ENCODE results near the gene CCDC194. TPM values are rescaled to one million over a fixed set of nuclear protein-coding genes. Genes with fewer than 3 reads are reported as not detected.

The CCDC194 gene
- total and polyA plus RNA-seq, 2 of the 13 experiments (the other 11 are each of a cell fraction or from before 2014, with no cell fraction given), result 0.13 to 0.21 TPM

- TF ChIP-seq ZNF407 (CRISPR knock-in tag; IDR thresholded peaks at IDR 0.05; ENCODE audit: not compliant biosample characterization) (no peak), CENPX (CRISPR knock-in tag; IDR thresholded peaks at IDR 0.05) (no peak), ATF7 (IDR thresholded peaks at IDR 0.05) (no peak), ATF7 (CRISPR knock-in tag; IDR thresholded peaks at IDR 0.05) (no peak), SIN3B (IDR thresholded peaks at IDR 0.05; ENCODE audit: low read length) (no peak), ZNF333 (CRISPR knock-in tag; IDR thresholded peaks at IDR 0.05; ENCODE audit: borderline replicate concordance) (no peak), ZNF34 (CRISPR knock-in tag; IDR thresholded peaks at IDR 0.05; ENCODE audit: borderline replicate concordance) (no peak), NFE2L1 (CRISPR knock-in tag; IDR thresholded peaks at IDR 0.05; ENCODE audit: borderline replicate concordance) (no peak), CBFB (CRISPR knock-in tag; IDR thresholded peaks at IDR 0.05) (no peak; the same call in none of the 2 replicates), POGZ (CRISPR knock-in tag; IDR thresholded peaks at IDR 0.05) (peak; percentile 55; the same call in 1 of the 2 replicates), NKX3-1 (CRISPR knock-in tag; IDR thresholded peaks at IDR 0.05) (no peak; the same call in 1 of the 2 replicates), ATF4 (CRISPR knock-in tag; IDR thresholded peaks at IDR 0.05) (peak in 1 of 2 experiments; percentile 56; a peak in 1 of 4 replicates), ZNF572 (CRISPR knock-in tag; IDR thresholded peaks at IDR 0.05) (no peak; the same call in 1 of the 2 replicates), MTA1 (CRISPR knock-in tag; IDR thresholded peaks at IDR 0.05; ENCODE audit: borderline replicate concordance) (no peak), RFXAP (CRISPR knock-in tag; IDR thresholded peaks at IDR 0.05; ENCODE audit: borderline replicate concordance) (no peak), ZNF350 (CRISPR knock-in tag; IDR thresholded peaks at IDR 0.05; ENCODE audit: borderline replicate concordance, low read depth) (peak; percentile 56; the same call in 1 of the 2 replicates), PHB2 (IDR thresholded peaks at IDR 0.05; ENCODE audit: partially characterized antibody) (no peak), ZNF792 (CRISPR knock-in tag; IDR thresholded peaks at IDR 0.05) (peak; percentile 57; the same call in 1 of the 2 replicates), ZIK1 (CRISPR knock-in tag; IDR thresholded peaks at IDR 0.05; ENCODE audit: borderline replicate concordance, low read depth) (no peak; the same call in 1 of the 2 replicates)
- TF ChIP-seq, protein P1, sequence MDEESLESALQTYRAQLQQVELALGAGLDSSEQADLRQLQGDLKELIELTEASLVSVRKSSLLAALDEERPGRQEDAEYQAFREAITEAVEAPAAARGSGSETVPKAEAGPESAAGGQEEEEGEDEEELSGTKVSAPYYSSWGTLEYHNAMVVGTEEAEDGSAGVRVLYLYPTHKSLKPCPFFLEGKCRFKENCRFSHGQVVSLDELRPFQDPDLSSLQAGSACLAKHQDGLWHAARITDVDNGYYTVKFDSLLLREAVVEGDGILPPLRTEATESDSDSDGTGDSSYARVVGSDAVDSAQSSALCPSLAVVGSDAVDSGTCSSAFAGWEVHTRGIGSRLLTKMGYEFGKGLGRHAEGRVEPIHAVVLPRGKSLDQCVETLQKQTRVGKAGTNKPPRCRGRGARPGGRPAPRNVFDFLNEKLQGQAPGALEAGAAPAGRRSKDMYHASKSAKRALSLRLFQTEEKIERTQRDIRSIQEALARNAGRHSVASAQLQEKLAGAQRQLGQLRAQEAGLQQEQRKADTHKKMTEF (CRISPR knock-in tag; IDR thresholded peaks at IDR 0.05), result peak; percentile 86
These were observed 11.5 kb upstream of the CCDC194 start, which contains the start of gene BST2 (continued) for GRCh38 chr19:17405250-17406045.
